ENCODE results near the gene ASF1B. TPM values are rescaled to one million over a fixed set of nuclear protein-coding genes. Genes with fewer than 3 reads are reported as not detected.

Gene ASF1B
- total and polyA plus RNA-seq, 2 donors (not counting 3 experiments of a cell fraction or from before 2014, with no cell fraction given): 39.1 to 42.4 TPM

DNA sequence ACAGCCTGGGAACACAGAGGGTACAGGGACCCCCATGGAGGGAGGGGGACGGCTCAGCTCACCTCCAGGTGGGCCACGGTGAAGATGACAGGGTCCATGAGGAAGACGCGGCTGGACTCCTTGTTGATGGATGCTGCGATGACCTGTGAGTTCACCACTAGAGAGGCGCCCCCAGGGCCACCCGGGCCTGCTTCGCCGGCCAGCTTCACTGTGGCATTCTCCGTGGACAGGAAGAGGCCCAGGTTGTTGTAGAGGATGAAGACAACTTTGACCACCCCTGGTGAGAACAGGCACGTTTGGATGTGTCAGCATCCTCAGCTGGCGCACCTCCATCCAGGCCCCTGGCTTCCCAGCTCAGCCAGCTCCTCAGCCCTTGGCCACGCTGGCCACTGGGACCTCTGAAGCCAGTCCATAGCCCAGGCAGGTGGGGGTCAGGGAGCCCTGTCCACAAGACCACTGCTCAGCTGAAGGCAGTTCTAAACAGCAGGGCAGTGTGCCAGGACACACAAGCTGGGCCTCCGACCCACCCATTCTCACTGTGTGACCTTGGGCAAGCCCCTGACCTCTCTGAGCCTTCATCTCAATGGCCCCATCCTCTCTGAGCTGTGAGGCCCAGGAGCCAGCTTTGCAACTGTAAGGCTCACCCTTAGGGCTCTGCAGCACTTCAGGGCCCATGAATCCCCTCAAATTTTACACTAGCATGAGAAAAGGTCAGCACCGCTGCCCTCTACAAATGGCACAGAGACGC lies 22.1 kb upstream of the ASF1B start:
- Histone ChIP-seq H3K27ac (ENCODE audit: insufficient read depth, low read depth, low read length) (no peak overlapping the region), H3K4me3 (replicated peaks in 1 of 3; ENCODE audit: insufficient read depth in 1 of 3, low read depth in 1 of 3, low read length in 3 of 3) (no peak overlapping the region), H3K9ac (replicated peaks; ENCODE audit: extremely low read depth, insufficient read depth, low read length) (no peak overlapping the region), H3K27me3 (ENCODE audit: control insufficient read depth in 2 of 2, insufficient read depth in 2 of 2, low read length in 2 of 2) (no peaks in the 10 kb centered on the region), H3K36me3 (ENCODE audit: control insufficient read depth in 2 of 2, extremely low read depth in 1 of 2, insufficient read depth in 2 of 2, low read length in 2 of 2) (peaks cover 2 to 15% of the 10 kb centered on the region in 2 experiments), H2AFZ (ENCODE audit: low read depth, low read length) (no peak overlapping the region), H3K4me2 (ENCODE audit: insufficient read depth, low read length) (no peak overlapping the region), H3K4me1 (ENCODE audit: control insufficient read depth, extremely low read depth, insufficient read depth, low read length) (no peaks in the 10 kb centered on the region), H3K9me3 (replicated peaks; ENCODE audit: control insufficient read depth, insufficient read depth, low read length) (no peaks in the 10 kb centered on the region), H4K20me1 (replicated peaks; ENCODE audit: control insufficient read depth, extremely low read depth, insufficient read depth, low read length) (no peaks in the 10 kb centered on the region), H3K79me2 (ENCODE audit: control insufficient read depth, insufficient read depth, low read length) (no peaks in the 10 kb centered on the region), H3K9me1 (replicated peaks; ENCODE audit: control insufficient read depth, extremely low read depth, insufficient read depth, low read length) (no peaks in the 10 kb centered on the region)
- no TSS peak for BruUV-seq (replicated peaks)
- dilution Hi-C loops (cut with MboI; ENCODE audit: extremely low pct_ligation_motif_present, low sequenced_read_pairs): no loop called here
- no peak for FAIRE-seq
- intact Hi-C loops (cut with micrococcal nuclease): no loop called here
- POLR2A ChIA-PET: interaction anchor here (0.5 kb wide), 1 partner anchor 15 kb away, joined by 5 read pairs; no protein-coding TSS in a partner anchor
- CTCF ChIA-PET: interaction anchor here (1.2 to 1.8 kb wide), 3 partner anchors 10 to 190 kb away, joined by 4 to 8 read pairs (median 5); partner anchors contain the start of gene ASF1B
- no peak for DNase-seq (ENCODE audit: low read depth, low spot score)
- TF ChIP-seq MYC (IDR thresholded peaks at IDR 0.05; ENCODE audit: low read depth, low read length): no peak
- TF ChIP-seq GATA2 (IDR thresholded peaks at IDR 0.05; ENCODE audit: insufficient read depth, insufficient read length, low read depth, low read length): no peak
- no peak for TF ChIP-seq JUN (IDR thresholded peaks at IDR 0.05; ENCODE audit: borderline replicate concordance, insufficient read depth, insufficient read length, low read depth)
- no peak for TF ChIP-seq EZH2 (IDR thresholded peaks at IDR 0.05; ENCODE audit: borderline replicate concordance, low read depth, low read length, severe bottlenecking)
- TF ChIP-seq, protein P1, sequence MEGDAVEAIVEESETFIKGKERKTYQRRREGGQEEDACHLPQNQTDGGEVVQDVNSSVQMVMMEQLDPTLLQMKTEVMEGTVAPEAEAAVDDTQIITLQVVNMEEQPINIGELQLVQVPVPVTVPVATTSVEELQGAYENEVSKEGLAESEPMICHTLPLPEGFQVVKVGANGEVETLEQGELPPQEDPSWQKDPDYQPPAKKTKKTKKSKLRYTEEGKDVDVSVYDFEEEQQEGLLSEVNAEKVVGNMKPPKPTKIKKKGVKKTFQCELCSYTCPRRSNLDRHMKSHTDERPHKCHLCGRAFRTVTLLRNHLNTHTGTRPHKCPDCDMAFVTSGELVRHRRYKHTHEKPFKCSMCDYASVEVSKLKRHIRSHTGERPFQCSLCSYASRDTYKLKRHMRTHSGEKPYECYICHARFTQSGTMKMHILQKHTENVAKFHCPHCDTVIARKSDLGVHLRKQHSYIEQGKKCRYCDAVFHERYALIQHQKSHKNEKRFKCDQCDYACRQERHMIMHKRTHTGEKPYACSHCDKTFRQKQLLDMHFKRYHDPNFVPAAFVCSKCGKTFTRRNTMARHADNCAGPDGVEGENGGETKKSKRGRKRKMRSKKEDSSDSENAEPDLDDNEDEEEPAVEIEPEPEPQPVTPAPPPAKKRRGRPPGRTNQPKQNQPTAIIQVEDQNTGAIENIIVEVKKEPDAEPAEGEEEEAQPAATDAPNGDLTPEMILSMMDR (IDR thresholded peaks at IDR 0.05; ENCODE audit: extremely low read depth in 1 of 2, insufficient read depth in 1 of 2, low read depth in 1 of 2, low read length in 2 of 2): no peak
- TF ChIP-seq FOS (IDR thresholded peaks at IDR 0.05; ENCODE audit: borderline replicate concordance, insufficient read depth, low read length): no peak
- TF ChIP-seq POLR2A (IDR thresholded peaks at IDR 0.05; ENCODE audit: low read depth, low read length): no peak
- TF ChIP-seq, protein P2, sequence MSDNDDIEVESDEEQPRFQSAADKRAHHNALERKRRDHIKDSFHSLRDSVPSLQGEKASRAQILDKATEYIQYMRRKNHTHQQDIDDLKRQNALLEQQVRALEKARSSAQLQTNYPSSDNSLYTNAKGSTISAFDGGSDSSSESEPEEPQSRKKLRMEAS (IDR thresholded peaks at IDR 0.05; ENCODE audit: insufficient read depth, insufficient read length): no peak
- TF ChIP-seq POLR2AphosphoS5 (IDR thresholded peaks at IDR 0.05; ENCODE audit: insufficient read depth, low read depth, low read length): no peak
